ENCODE measurements around the gene FAM78B.

The FAM78B gene

GRCh38 chr1:166190400-166190799 lies 23.6 kb upstream of the FAM78B start:
- H3K27me3 ChIP-seq (ENCODE audit: insufficient read depth, low read length, poor library complexity), result no peaks in the 10 kb centered on the region
- no peaks in the 10 kb centered on the region for H3K4me1 ChIP-seq (ENCODE audit: insufficient read depth, low read length)
- ATAC-seq (ENCODE audit: insufficient read depth, low read depth) (no peak), DNase-seq (no peak)
- H3K27ac ChIP-seq (ENCODE audit: low read length), result no peak overlapping the region
- no peak for TF ChIP-seq CTCF (IDR thresholded peaks at IDR 0.05; ENCODE audit: borderline replicate concordance, extremely low read depth, low read length, poor library complexity, severe bottlenecking)
- no peak for TF ChIP-seq EZH2 (IDR thresholded peaks at IDR 0.05; ENCODE audit: borderline replicate concordance, low read depth, low read length, severe bottlenecking)
- H3K9ac ChIP-seq (ENCODE audit: low read depth, low read length), result no peak overlapping the region
- no peak overlapping the region for H3K4me3 ChIP-seq (ENCODE audit: low read depth in 1 of 2, low read length in 2 of 2)
- no peaks in the 10 kb centered on the region for H3K36me3 ChIP-seq (ENCODE audit: insufficient read depth, low read length)
- no peaks in the 10 kb centered on the region for H3K9me3 ChIP-seq (ENCODE audit: insufficient read depth, low read length, severe bottlenecking)
- H4K20me1 ChIP-seq (ENCODE audit: insufficient read depth, low read length), result no peaks in the 10 kb centered on the region
- H3K4me2 ChIP-seq (ENCODE audit: insufficient read depth, low read length), result no peak overlapping the region
- H3K79me2 ChIP-seq (ENCODE audit: insufficient read depth, low read length), result no peaks in the 10 kb centered on the region
- no peak overlapping the region for H2AFZ ChIP-seq (ENCODE audit: low read depth, low read length)

- no peaks in the 10 kb centered on the region for H3K36me3 ChIP-seq (ENCODE audit: insufficient read depth, low read length)
- no peaks in the 10 kb centered on the region for H4K20me1 ChIP-seq (ENCODE audit: insufficient read depth, low read length)
- no peak overlapping the region for H3K9ac ChIP-seq (ENCODE audit: low read depth, low read length)
- H3K27me3 ChIP-seq (ENCODE audit: insufficient read depth, low read length, poor library complexity), result no peaks in the 10 kb centered on the region
- H3K9me3 ChIP-seq (ENCODE audit: insufficient read depth, low read length, severe bottlenecking), result no peaks in the 10 kb centered on the region
- no peak for ATAC-seq (ENCODE audit: insufficient read depth, low read depth)
- no peak overlapping the region for H2AFZ ChIP-seq (ENCODE audit: low read depth, low read length)
- H3K4me2 ChIP-seq (ENCODE audit: insufficient read depth, low read length), result no peak overlapping the region
- H3K4me1 ChIP-seq (ENCODE audit: insufficient read depth, low read length), result no peaks in the 10 kb centered on the region
- DNase-seq, result no peak
- no peak overlapping the region for H3K4me3 ChIP-seq (ENCODE audit: low read depth in 1 of 2, low read length in 2 of 2)
- no peaks in the 10 kb centered on the region for H3K79me2 ChIP-seq (ENCODE audit: insufficient read depth, low read length)
- no peak for TF ChIP-seq EZH2 (IDR thresholded peaks at IDR 0.05; ENCODE audit: borderline replicate concordance, low read depth, low read length, severe bottlenecking)
- TF ChIP-seq CTCF (IDR thresholded peaks at IDR 0.05; ENCODE audit: borderline replicate concordance, extremely low read depth, low read length, poor library complexity, severe bottlenecking), result no peak
- H3K27ac ChIP-seq (ENCODE audit: low read length), result no peak overlapping the region
Measured at GRCh38 chr1:166189126-166189525, 22.3 kb upstream of the FAM78B start.

GRCh38 chr1:166185526-166185925 lies 18.7 kb upstream of the FAM78B start:
- Histone ChIP-seq H3K9ac (ENCODE audit: low read depth, low read length) (no peak overlapping the region), H3K4me2 (ENCODE audit: insufficient read depth, low read length) (no peak overlapping the region)
- ATAC-seq (ENCODE audit: insufficient read depth, low read depth), result no peak

More at GRCh38 chr1:166185526-166185925, 18.7 kb upstream of the FAM78B start:
- H3K36me3 ChIP-seq (ENCODE audit: insufficient read depth, low read length), result no peaks in the 10 kb centered on the region
- DNase-seq, result no peak
- H3K4me1 ChIP-seq (ENCODE audit: insufficient read depth, low read length), result no peaks in the 10 kb centered on the region
- H3K27ac ChIP-seq (ENCODE audit: low read length), result no peak overlapping the region
- no peaks in the 10 kb centered on the region for H3K9me3 ChIP-seq (ENCODE audit: insufficient read depth, low read length, severe bottlenecking)
- no peak for TF ChIP-seq CTCF (IDR thresholded peaks at IDR 0.05; ENCODE audit: borderline replicate concordance, extremely low read depth, low read length, poor library complexity, severe bottlenecking)
- no peak for TF ChIP-seq EZH2 (IDR thresholded peaks at IDR 0.05; ENCODE audit: borderline replicate concordance, low read depth, low read length, severe bottlenecking)
- no peak overlapping the region for H2AFZ ChIP-seq (ENCODE audit: low read depth, low read length)
- no peaks in the 10 kb centered on the region for H3K27me3 ChIP-seq (ENCODE audit: insufficient read depth, low read length, poor library complexity)
- no peaks in the 10 kb centered on the region for H4K20me1 ChIP-seq (ENCODE audit: insufficient read depth, low read length)
- H3K79me2 ChIP-seq (ENCODE audit: insufficient read depth, low read length), result no peaks in the 10 kb centered on the region
- no peak overlapping the region for H3K4me3 ChIP-seq (ENCODE audit: low read depth in 1 of 2, low read length in 2 of 2)

Measured in DND-41 (cell line).